GM18505 (cell line): ENCODE measurements around the gene PLAGL2.

Experiments
- ATAC-seq: cut with Tn5 transposase; IDR thresholded peaks from one replicate; pipeline ENCODE4 v1.9.1; 2021; ENCODE audit not compliant: unreplicated experiment
- POLR2A ChIP-seq: IDR thresholded peaks from 4 replicates; pipeline ENCODE4 v1.6.1; 2011; ENCODE audit warnings: borderline replicate concordance; ENCODE audit not compliant: insufficient read depth, insufficient read length; ENCODE audit errors: extremely low read depth

PLAGL2 gene

GRCh38 chr20:32226391-32226790, 18.8 kb upstream of the PLAGL2 start:
- TF ChIP-seq POLR2A, result no peak

DNA sequence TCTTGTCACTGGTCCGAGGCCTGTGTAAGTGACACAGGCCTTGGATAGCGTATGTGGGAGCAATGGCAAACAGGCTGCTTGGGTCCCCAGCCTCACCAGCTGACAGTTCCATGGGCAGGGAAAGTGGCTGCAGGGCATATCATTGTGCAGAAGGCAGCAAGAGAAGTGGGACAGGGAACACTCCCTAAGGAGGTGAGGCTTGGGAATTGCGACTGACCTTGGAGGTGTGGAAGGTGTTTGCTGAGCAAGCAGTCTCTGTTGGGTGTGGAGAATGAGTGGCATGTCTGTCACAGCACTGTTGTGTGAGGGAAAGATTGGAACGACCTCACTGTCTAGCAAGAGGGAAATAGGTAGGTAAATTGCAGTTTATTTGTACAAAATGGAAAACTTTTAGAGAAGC, 16.9 kb upstream of the PLAGL2 start:
- ATAC-seq, result no peak
- TF ChIP-seq POLR2A, result no peak

More at GRCh38 chr20:32226391-32226790, 18.8 kb upstream of the PLAGL2 start:
- ATAC-seq, result no peak

GRCh38 chr20:32218156-32218900, 10.8 kb upstream of the PLAGL2 start:
- no peak for TF ChIP-seq POLR2A
- no peak for ATAC-seq

- no peak for ATAC-seq
- TF ChIP-seq POLR2A, result no peak
These were observed 8.9 kb upstream of the PLAGL2 start for GRCh38 chr20:32216179-32217142.

- TF ChIP-seq POLR2A, result no peak
- ATAC-seq, result no peak
These were observed 8.2 kb upstream of the PLAGL2 start for GRCh38 chr20:32215729-32216128.

DNA sequence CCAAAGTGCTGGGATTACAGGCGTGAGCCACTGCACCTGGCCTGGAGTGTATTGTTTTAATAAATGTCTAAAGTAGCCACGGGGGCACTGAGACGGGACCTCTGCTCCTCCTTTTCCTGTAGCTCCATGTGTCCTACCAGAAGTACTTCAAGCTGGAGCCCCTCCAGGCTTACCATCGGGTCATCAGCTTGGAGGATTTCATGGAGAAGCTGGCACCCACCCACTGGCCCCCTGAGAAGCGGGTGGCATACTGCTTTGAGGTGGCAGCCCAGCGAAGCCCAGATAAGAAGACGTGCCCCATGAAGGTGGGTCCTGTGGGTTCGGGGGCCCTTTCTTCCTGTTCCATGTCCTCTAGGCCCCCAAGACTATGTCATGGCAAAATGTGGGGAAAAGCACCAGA, 7.6 kb upstream of the PLAGL2 start:
- no peak for TF ChIP-seq POLR2A
- ATAC-seq, result no peak

- no peak for ATAC-seq
- TF ChIP-seq POLR2A, result no peak
These were observed 6.3 kb upstream of the PLAGL2 start for GRCh38 chr20:32213870-32214269.

DNA sequence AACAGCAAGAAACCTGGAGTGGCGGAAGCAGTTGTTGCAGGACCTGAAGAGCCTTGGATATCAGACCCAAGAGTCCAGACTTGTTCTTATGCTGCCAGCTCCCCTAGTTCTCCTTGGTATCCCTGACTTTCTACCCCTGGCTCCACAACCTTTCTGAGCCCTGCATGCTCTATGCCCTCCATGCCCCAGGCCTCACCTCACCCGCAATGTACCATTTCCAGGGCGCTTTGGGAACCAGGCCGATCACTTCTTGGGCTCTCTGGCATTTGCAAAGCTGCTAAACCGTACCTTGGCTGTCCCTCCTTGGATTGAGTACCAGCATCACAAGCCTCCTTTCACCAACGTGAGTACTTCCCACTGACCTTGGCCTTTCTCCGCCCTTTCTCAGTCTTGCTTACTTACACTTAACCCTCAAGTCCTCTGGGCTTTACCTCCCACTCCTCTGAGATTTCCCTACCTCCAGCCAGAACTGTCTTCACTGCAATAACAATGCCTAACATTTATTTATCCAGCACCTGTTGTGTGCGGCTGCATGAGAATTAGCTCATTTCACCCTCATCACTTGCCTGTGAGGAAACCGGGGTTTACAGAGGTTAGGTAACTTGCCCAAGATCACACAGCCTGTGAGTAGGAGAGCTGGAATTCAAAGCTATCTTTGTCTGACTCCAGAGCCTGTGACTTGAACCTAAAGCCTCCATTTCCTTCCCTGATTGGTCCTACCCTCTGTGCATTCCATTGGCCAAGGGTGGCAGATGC, 2.5 kb upstream of the PLAGL2 start:
- TF ChIP-seq POLR2A, result no peak
- ATAC-seq, result no peak

- ATAC-seq, result no peak
- no peak for TF ChIP-seq POLR2A
These were observed 1.1 kb upstream of the PLAGL2 start for GRCh38 chr20:32208499-32209154.

- no peak for TF ChIP-seq POLR2A
- ATAC-seq, result peak; percentile 18
These were observed 550 bp downstream of the PLAGL2 start for GRCh38 chr20:32206760-32207625.

DNA sequence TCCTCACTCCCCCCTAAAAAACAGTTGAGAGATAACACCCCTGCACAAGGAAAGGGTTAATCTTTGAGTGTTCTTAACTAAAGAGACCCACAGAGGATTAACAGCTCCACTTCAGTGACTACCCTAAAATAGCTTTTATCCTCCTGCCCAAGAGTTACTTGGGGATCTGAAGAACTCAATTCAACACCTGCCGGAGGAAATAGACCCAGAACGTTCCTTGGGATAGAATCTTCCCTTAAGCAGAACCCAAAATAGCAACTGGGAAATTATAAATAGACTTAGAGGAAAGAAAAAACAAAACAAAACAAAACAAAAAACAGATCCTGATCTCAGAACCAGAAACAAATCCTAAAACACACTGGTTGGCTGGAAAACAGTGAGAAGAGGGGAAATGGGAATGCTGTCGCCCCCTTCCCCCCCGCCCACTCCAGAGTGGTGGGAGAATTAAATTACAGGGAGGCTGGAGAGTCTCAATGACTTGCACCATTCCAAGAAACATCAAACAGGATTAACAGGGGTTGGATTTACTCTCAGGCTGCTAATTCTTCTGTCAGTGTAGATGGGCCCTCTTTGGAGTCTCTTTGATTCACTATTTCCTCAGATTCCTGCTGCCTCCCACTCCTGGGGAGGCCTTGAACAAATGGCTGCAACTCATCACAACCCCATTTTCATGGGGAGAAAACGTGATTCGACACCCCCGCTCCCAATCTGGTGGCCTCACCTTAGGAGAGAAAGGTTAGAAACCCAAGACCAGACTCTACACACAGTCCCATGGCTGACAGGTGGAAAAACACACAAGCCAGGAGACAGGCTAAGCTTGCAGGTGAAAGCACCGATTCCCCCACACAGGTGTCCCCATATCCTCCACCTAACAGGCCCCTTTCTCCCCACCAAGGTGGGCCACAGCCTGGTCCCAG, 1.4 kb downstream of the PLAGL2 start:
- no peak for ATAC-seq
- TF ChIP-seq POLR2A, result no peak

- ATAC-seq, result no peak
- no peak for TF ChIP-seq POLR2A
These were observed 2.3 kb downstream of the PLAGL2 start for GRCh38 chr20:32205110-32205842.
